GM19468 (cell line): ENCODE results near the gene CKMT2.

ENCODE experiments used
- ATAC-seq: cut with Tn5 transposase; IDR thresholded peaks from one replicate; pipeline ENCODE4 v1.9.1; 2021; ENCODE audit warnings: mild to moderate bottlenecking, moderate library complexity, moderate number of reproducible peaks; ENCODE audit not compliant: unreplicated experiment; ENCODE audit errors: extremely low read depth

The CKMT2 gene

GRCh38 chr5:81233080-81233634 lies at the start of gene CKMT2:
Gene CKMT2 (plus strand): TSS chr5:81233322. CDS start chr5:81251133, 17,811 bp downstream.
- ATAC-seq: no peak

DNA sequence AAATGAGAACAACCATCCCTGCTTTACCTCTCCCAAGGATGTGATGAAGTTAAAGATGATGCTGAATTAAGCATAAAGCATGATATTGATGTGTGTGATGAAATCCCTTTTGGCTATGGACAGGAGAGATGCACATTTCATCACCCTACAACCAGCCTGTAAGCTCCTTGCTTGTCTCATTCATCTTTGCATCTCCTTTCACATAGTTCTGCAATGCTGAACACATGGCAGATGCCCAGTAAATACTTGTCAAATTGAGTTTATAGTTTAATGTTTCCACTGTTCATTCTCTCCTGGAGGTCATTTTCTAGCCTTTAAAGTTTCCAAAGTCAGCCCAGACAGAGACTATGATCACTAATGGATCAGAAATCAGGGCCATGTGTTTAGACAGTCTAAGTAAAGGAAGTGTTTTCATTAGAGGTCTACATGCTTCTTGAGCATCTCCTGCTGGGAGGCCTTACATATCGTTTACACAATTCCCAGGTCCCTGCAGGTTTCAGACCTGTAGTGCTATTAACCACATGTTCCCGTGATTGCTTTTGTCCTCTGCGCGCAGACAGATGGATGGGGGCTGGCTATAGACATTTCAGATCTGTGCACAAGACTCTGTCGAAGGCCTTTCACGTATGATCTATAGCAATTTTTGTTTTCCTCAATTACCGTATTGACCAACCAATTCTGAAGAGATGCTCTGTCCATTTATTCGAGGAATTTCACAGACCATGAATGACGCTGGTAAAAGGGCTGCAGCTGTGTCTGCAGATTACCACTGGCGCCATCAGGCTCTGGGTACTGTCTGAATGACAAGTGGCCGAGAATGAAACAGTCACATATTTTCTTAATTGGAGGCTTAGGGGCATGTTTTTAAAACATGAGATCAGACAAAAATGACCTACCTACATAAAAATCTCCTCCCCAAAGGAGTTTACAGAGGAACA lies 49.0 kb upstream of the CKMT2 start:
- ATAC-seq: no peak

DNA sequence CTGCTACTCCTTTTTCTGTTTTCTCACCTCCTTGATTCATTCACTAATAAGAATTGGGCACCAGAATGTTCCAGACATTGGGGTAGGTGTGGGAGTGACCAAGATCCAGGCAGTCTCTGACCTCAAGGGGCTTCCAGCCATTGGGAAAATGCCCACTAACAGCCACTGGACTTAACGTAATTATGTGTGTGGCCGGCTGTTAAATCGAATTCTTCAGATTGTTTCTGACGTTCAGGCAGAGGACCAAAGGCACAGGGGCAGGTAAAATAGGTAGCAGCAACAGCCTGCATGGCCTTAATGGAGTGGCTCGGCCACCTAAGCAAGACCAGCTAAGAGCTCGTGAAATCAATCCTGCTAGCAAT lies 48.4 kb upstream of the CKMT2 start:
- no peak for ATAC-seq

DNA sequence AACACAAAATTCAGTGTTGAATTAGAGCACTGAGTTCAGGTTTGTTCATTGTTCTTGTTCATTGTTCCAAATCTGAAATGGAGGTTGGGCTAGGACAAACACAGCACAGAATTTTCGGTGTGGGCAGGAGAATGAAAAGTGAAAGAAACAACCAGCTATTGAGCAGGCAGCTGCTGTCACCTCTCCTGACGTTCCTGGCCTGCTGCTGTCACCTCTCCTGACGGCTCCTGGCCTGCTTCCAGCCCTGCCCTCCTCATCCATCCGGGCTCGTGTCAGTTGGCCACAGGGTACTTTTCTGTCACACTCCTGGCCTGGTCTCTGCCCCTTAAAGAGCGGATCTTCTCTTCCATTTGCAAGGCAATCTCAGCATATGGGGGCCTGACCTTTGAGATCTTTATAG lies 45.2 kb upstream of the CKMT2 start:
- ATAC-seq: no peak

- no peak for ATAC-seq
Observed at GRCh38 chr5:81188962-81189361, 44.2 kb upstream of the CKMT2 start.

DNA sequence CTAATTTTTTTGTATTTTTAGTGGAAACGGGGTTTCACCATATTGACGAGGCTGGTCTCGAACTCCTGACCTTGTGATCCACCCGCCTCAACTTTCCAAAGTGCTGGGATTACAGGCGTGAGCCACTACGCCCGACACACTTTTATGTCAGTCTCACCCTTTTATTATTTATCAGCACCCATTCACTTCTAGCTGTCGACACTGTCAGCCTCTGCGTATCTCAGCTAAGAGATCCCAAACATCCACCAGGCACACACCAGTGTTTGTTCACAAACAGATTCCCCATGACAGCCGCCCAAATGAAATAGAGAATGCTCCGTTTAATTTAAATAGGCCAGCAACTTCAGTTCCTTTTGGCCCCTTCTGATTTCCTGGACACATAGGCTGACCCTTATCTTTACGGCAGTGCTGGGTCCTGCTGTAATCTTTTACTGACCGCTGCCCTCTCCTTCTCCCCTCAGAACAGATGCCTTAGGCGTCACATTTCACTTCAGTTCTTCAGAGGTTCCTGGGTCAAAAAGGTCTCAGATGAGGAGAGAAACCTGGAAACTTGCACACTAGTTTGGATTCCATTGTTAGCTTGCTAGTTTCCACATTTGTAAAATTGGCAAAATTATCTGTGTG lies 43.1 kb upstream of the CKMT2 start:
- ATAC-seq: no peak

DNA sequence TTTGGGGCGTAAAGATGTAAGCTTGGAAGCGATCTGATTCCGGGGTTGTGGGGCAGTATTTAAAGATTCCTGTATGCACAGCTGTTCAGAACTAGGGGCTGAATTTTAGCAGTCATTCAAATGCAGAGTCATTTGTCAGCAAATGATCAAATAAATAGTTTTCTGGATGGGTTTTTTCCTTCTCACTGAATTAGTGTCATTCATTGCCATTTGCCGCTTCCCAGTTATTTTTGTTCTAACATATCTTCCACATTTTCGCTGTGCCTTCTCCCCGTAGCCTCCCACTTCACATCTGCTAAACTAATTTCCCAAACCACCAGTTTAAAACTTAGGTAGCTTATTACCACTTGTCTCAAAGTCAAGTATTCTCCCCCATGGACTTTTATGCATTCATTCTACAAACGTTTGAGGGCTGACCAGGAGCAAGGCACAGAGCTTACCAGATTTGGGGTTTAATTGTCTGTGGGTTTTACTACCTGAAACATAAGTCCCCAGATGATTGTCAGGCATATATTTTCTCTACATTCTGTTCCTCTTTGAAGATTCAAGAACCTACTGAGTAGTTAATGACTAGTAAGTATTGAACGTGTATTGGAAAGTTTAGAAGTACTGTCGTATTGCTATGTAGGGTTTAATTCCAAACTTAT lies 41.3 kb upstream of the CKMT2 start:
- ATAC-seq: no peak

DNA sequence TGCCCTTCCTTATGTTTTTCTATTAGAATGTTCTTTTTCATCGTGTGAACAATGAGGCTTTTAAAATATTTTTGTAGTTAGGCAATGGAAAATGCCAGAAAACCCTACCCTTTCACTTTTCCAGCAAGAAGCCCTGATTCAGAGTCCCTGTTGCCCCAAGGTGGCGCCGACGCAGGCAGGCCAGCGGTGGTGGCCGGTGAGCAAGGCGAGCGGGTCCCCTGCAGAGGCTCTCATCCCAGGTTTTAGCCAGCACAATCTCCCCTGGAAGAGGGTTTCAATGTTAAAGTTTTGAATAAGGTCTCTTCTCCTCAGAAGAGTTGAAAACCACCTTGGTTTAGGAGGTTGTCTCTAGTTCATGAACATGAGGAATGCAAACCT lies 40.8 kb upstream of the CKMT2 start:
- ATAC-seq: no peak

GRCh38 chr5:81194633-81195334 lies 38.3 kb upstream of the CKMT2 start:
- peak; percentile 68 for ATAC-seq

- no peak for ATAC-seq
Observed at GRCh38 chr5:81195335-81195929, 37.7 kb upstream of the CKMT2 start.

DNA sequence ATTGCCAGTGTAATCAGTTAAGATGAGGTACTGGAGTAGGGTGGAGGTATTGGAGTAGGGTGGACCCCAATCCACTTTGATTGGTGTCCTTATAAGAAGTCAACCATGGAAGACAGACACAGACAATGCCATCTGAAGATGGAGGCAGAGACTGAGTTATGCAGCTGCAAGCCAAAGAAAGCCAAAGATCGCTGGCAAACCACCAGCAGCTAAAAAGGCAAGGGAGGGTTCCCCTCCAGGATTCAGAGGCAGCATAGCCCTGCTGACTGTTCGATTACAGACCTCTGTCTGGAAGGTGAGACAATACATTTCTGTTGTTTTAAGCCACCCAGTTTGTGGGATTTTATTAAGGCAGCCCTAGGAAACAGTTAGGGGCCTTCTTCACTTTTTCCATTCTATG lies 30.5 kb upstream of the CKMT2 start:
- no peak for ATAC-seq

GRCh38 chr5:81203729-81204128 lies 29.4 kb upstream of the CKMT2 start:
- ATAC-seq: no peak

- ATAC-seq: no peak
Observed at GRCh38 chr5:81204205-81204604, 28.9 kb upstream of the CKMT2 start.

GRCh38 chr5:81205058-81205457 lies 28.1 kb upstream of the CKMT2 start:
- ATAC-seq: no peak

DNA sequence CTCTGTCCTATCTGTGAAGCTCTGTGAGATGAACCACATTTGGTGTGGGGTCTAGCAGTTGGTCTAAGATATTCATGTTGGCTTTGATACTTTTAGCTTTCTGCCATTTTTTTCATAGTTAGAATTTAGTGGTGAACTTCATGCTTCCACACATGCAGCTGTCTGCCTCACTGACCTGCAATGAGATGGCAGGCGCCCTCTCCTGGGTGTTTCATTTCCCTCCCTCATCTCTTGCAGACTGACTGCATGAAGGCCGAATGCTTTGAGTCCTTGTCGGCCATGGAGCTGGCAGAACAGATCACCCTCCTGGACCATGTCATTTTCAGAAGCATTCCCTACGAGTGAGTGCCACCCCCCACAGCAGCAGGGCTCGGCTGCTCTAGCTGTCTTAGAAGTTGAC lies 26.1 kb upstream of the CKMT2 start:
- ATAC-seq: no peak

GRCh38 chr5:81208904-81209303 lies 24.2 kb upstream of the CKMT2 start:
- no peak for ATAC-seq

GRCh38 chr5:81209386-81209785 lies 23.7 kb upstream of the CKMT2 start:
- no peak for ATAC-seq

GRCh38 chr5:81209869-81210493 lies 23.1 kb upstream of the CKMT2 start:
- no peak for ATAC-seq

DNA sequence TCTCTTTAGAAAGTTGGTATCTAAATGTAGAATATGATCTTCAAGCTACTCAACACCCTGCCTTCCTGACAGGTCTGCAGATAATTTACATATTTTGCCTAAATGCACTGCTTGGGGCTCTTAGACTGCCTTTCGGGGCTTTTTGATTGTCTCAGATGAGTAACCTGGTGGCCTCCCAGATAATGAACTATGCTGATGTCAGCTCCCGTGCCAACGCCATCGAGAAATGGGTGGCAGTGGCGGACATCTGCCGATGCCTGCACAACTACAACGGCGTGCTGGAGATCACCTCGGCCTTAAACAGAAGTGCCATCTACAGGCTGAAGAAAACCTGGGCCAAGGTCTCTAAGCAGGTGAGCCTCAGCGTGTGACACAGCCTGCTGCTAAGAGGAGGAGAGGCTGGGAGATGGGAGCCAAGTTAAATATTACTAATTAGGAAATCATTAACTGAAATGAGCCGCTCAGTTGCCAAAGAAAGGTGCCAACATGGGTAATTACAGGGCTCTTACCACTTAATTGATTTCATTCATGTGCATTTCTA lies 20.8 kb upstream of the CKMT2 start:
- ATAC-seq: no peak
